ENCODE data around the gene SLC9A6.

SLC9A6 gene

GRCh38 chrX:136055651-136056221 is 70.5 kb downstream of the SLC9A6 start:
- no peak overlapping the region for H3K4me2 ChIP-seq (ENCODE audit: low read depth, low read length)
- no peaks in the 10 kb centered on the region for H4K20me1 ChIP-seq (ENCODE audit: insufficient read depth, low read length)
- no peak for DNase-seq
- H3K36me3 ChIP-seq (replicated peaks; ENCODE audit: insufficient read depth, low read length), result no peaks in the 10 kb centered on the region
- H2AFZ ChIP-seq (ENCODE audit: low read length), result no peak overlapping the region
- H3K9ac ChIP-seq (ENCODE audit: low read length), result no peak overlapping the region
- H3K4me1 ChIP-seq (ENCODE audit: low read length), result peaks cover 16% of the 10 kb centered on the region
- H3K79me2 ChIP-seq (ENCODE audit: low read length), result no peaks in the 10 kb centered on the region
- no peaks in the 10 kb centered on the region for H3K9me2 ChIP-seq (replicated peaks; ENCODE audit: insufficient read depth, low read length)
- TF ChIP-seq EZH2 (optimal IDR thresholded peaks at IDR 0.05; ENCODE audit: low read depth, low read length) (no peak), CTCF (IDR thresholded peaks at IDR 0.05; ENCODE audit: low read length) (no peak), EZH2phosphoT487 (IDR thresholded peaks at IDR 0.05; ENCODE audit: low read length) (no peak)
- peaks cover 10% of the 10 kb centered on the region; the same call in 1 of the 2 replicates for H3F3A ChIP-seq (ENCODE audit: insufficient read depth, low read length)
- H3K9me3 ChIP-seq (replicated peaks; ENCODE audit: insufficient read depth, low read length), result no peaks in the 10 kb centered on the region
- no peak overlapping the region for H3K4me3 ChIP-seq (ENCODE audit: low read length)
- no peak overlapping the region for H3K27ac ChIP-seq (ENCODE audit: low read length)
- no peaks in the 10 kb centered on the region for H3K27me3 ChIP-seq (replicated peaks; ENCODE audit: insufficient read depth, low read length)

- Histone ChIP-seq H3K27ac (ENCODE audit: low read length) (peak overlapping the region; percentile 40; the same call in 1 of the 2 replicates), H3K9ac (ENCODE audit: low read length) (no peak overlapping the region), H3K4me2 (ENCODE audit: low read depth, low read length) (peak overlapping the region; percentile 51; the same call in 1 of the 2 replicates), H3K27me3 (replicated peaks; ENCODE audit: insufficient read depth, low read length) (no peaks in the 10 kb centered on the region), H3K4me1 (ENCODE audit: low read length) (peaks cover 16% of the 10 kb centered on the region), H3F3A (ENCODE audit: insufficient read depth, low read length) (peaks cover 10% of the 10 kb centered on the region; the same call in 1 of the 2 replicates), H3K79me2 (ENCODE audit: low read length) (no peaks in the 10 kb centered on the region), H3K36me3 (replicated peaks; ENCODE audit: insufficient read depth, low read length) (no peaks in the 10 kb centered on the region), H2AFZ (ENCODE audit: low read length) (no peak overlapping the region), H3K9me2 (replicated peaks; ENCODE audit: insufficient read depth, low read length) (no peaks in the 10 kb centered on the region), H3K9me3 (replicated peaks; ENCODE audit: insufficient read depth, low read length) (no peaks in the 10 kb centered on the region), H3K4me3 (ENCODE audit: low read length) (no peak overlapping the region), H4K20me1 (ENCODE audit: insufficient read depth, low read length) (no peaks in the 10 kb centered on the region)
- no peak for DNase-seq
- TF ChIP-seq EZH2 (optimal IDR thresholded peaks at IDR 0.05; ENCODE audit: low read depth, low read length) (no peak), CTCF (IDR thresholded peaks at IDR 0.05; ENCODE audit: low read length) (no peak), EZH2phosphoT487 (IDR thresholded peaks at IDR 0.05; ENCODE audit: low read length) (no peak)
These were observed 72.3 kb downstream of the SLC9A6 start for GRCh38 chrX:136057567-136057966.

GRCh38 chrX:136059350-136059749 is 74.1 kb downstream of the SLC9A6 start:
- no peak for TF ChIP-seq CTCF (IDR thresholded peaks at IDR 0.05; ENCODE audit: low read length)
- TF ChIP-seq EZH2 (optimal IDR thresholded peaks at IDR 0.05; ENCODE audit: low read depth, low read length), result no peak
- TF ChIP-seq EZH2phosphoT487 (IDR thresholded peaks at IDR 0.05; ENCODE audit: low read length), result no peak
- Histone ChIP-seq H2AFZ (ENCODE audit: low read length) (no peak overlapping the region), H3K27me3 (replicated peaks; ENCODE audit: insufficient read depth, low read length) (no peaks in the 10 kb centered on the region), H3K79me2 (ENCODE audit: low read length) (no peaks in the 10 kb centered on the region), H4K20me1 (ENCODE audit: insufficient read depth, low read length) (no peaks in the 10 kb centered on the region), H3K4me1 (ENCODE audit: low read length) (peaks cover 16% of the 10 kb centered on the region), H3K4me2 (ENCODE audit: low read depth, low read length) (no peak overlapping the region), H3K9me2 (replicated peaks; ENCODE audit: insufficient read depth, low read length) (no peaks in the 10 kb centered on the region), H3K4me3 (ENCODE audit: low read length) (no peak overlapping the region), H3K9me3 (replicated peaks; ENCODE audit: insufficient read depth, low read length) (no peaks in the 10 kb centered on the region), H3K27ac (ENCODE audit: low read length) (no peak overlapping the region), H3K36me3 (replicated peaks; ENCODE audit: insufficient read depth, low read length) (no peaks in the 10 kb centered on the region), H3F3A (ENCODE audit: insufficient read depth, low read length) (peaks cover 10% of the 10 kb centered on the region; the same call in 1 of the 2 replicates), H3K9ac (ENCODE audit: low read length) (no peak overlapping the region)
- DNase-seq, result no peak
